ENCODE data around the gene GTF3C1. TPM values are rescaled to one million over a fixed set of nuclear protein-coding genes. Genes with fewer than 3 reads are reported as not detected.
"Not testable (repeated sequence)": the region's sequence is repeated elsewhere in the genome, so short reads cannot be mapped to it uniquely, and the experiment has no call there.

The GTF3C1 gene
- total RNA-seq, 4 donors from 2014 or later, result 38.5 to 57.2 (median 41.0) TPM

DNA sequence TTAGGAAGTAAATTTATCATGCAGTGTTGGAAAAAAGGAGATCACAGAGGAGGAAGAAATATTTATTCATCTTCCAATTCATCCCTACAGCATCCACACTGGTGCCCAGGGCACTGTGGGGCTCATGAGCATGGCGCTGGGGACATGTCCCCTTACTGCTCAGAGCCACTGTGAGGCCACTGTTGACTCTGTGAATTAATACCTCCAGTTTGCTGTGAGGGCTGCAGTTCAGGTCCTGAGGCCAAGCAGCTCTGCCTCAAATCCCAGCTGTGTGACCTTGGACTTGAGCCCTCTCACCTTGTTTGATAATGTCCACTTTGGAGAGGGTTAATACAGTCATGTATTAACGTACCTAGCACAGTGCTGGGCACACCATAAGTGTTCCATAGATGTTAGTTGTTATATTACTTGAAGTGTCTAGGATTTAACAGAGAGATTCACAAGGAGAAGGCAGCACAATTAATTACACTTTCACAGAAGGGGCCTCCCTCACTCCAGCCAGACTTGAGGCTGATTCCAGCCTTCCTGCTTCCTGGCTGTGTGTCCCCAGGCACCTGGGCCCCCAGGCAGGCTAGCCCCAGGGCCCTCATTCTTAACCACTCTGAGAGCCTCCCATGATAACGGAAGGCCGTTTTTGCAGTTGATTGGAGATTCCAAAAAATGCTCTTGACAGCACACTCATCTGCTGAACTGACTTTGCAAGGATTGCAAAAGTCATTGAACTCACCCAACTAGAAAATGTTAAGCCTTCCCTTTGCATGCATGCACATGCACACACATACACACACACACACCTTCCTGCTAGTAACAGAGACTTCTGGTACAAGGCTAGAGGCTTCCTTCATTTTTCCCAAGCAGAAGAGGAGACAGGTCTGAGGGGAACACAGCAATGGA is 29.6 kb upstream of the GTF3C1 start:
- ATAC-seq (ENCODE audit: low FRiP score), result no peak
- TF ChIP-seq CTCF (IDR thresholded peaks at IDR 0.05), result no peak
- no peak for DNase-seq (ENCODE audit: low spot score)

DNA sequence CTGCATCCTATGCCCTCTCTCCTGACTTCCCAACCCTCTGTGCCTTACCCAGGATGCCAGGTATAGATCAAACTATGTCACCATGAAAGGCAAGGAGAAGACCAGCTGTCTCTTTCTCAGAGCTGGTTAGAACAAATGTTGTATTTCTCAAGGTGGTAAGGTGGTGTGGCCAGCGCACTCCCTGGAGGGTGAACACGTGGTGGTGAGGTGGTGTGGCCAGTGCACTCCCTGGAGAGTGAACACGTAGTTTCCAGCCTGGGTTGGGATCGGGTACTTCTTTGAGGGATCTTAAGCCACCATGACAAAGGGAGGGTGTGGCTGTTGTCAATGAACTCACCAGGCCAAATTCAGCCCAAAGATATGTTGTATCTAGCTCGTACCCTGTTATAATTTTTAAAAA is 27.0 kb upstream of the GTF3C1 start:
- no peak for DNase-seq (ENCODE audit: low spot score)
- no peak for TF ChIP-seq CTCF (IDR thresholded peaks at IDR 0.05)
- ATAC-seq (ENCODE audit: low FRiP score), result no peak

DNA sequence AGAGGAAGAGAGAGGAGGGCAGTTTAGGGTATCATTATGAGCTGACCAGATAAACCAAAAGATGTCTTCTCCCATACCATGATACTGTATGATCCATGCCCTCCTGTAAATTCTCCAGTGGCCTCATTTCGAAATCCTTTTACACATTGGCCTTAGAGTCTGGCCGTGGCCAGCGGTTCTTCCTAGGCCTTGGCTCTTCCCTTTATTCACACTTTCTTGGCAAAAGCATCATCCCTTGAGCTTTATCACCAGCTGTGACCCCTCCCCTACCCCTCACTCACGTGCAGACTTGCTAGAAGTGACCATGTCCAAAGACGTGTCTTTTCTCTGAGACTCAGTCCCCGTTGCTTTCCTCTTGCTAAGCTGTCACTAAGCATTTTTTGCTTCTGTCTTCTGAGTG is 23.0 kb upstream of the GTF3C1 start:
- peak; percentile 31 for ATAC-seq (ENCODE audit: low FRiP score)

GRCh38 chr16:27571433-27572326 is 22.0 kb upstream of the GTF3C1 start:
- no peak for TF ChIP-seq CTCF (IDR thresholded peaks at IDR 0.05)
- ATAC-seq (ENCODE audit: low FRiP score), result peak; percentile 6

More for the DNA sequence above, 23.0 kb upstream of the GTF3C1 start:
- no peak for TF ChIP-seq CTCF (IDR thresholded peaks at IDR 0.05)
- DNase-seq (ENCODE audit: low spot score), result no peak

DNA sequence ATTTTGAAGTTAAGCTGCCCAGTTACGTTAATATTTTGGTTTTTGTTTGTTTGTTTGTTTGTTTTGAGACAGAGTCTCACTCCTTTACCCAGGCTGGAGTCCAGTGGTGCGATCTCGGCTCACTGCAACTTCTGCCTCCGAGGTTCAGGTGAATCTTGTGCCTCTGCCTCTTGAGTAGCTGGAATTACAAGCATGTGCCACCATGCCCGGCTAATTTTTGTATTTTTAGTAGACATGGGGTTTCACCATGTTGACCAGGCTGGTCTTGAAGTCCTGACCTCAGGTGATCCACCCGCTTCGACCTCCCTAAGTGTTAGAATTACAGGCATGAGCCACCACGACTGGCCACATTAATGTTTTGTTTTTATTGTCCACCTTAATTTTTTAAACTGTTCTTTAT is 21.3 kb upstream of the GTF3C1 start:
- not testable (repeated sequence) for ATAC-seq (ENCODE audit: low FRiP score); DNase-seq (ENCODE audit: low spot score)

More at GRCh38 chr16:27571433-27572326, 22.0 kb upstream of the GTF3C1 start:
- DNase-seq (ENCODE audit: low spot score), result no peak

GRCh38 chr16:27568077-27568476 is 18.4 kb upstream of the GTF3C1 start:
- TF ChIP-seq CTCF (IDR thresholded peaks at IDR 0.05), result no peak
- no peak for ATAC-seq (ENCODE audit: low FRiP score)
- no peak for DNase-seq (ENCODE audit: low spot score)

DNA sequence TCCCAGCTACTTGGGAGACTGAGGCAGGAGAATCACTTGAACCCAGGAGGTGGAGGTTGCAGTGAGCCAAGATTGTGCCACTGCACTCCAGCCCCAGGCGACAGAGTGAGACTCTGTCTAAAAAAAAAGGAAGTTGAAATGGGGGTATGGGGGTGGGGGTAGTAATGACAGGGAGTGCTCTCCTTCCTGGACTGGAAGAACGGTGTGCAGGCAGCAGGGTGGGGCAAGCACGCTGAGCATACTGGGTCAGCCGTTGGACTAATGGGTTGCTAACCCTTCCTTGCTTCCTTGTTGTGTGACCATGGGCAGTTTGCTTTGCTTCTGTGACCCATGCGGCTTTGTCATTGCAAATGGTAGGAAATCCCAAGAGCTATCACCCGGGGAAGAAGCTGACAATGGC is 16.7 kb upstream of the GTF3C1 start:
- DNase-seq (ENCODE audit: low spot score), result no peak
- TF ChIP-seq CTCF (IDR thresholded peaks at IDR 0.05), result no peak
- ATAC-seq (ENCODE audit: low FRiP score), result no peak
